ENCODE measurements around the gene TMC3. TPM values are rescaled to one million over a fixed set of nuclear protein-coding genes. Genes with fewer than 3 reads are reported as not detected.

TMC3 gene
- total and polyA plus RNA-seq, 10 of the 15 experiments (the other 5 are each of a cell fraction or from before 2014, with no cell fraction given), result 0.03 to 0.04 (median 0.04) TPM; not detected in 7

DNA sequence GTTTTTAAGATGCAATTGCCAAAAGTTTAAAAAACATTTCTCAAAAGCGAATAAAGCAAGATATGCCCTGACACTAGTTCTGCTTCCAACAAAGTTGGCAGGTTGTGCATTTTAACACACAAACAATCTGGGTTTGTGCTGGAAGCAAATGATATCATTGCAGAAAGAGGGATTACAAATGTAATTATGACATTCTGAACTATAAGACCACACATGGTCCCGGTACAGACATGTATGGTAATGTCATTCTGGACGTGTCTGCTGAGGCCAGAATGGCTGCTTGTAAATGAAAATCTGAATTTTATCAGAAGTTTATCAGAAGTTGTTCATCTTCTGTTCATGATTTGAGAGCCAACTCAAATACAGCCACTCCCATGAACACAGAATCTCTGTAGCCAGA, 10.7 kb downstream of the TMC3 start:
- Histone ChIP-seq H3K4me1 (ENCODE audit: control insufficient read depth, insufficient read depth, low read length) (no peaks in the 10 kb centered on the region), H3K27me3 (replicated peaks in 1 of 2; ENCODE audit: control insufficient read depth in 2 of 2, insufficient read depth in 2 of 2, low read length in 1 of 2) (no peaks in the 10 kb centered on the region), H3K4me3 (no peak overlapping the region), H4K20me1 (ENCODE audit: control insufficient read depth, insufficient read depth) (no peaks in the 10 kb centered on the region), H3K36me3 (ENCODE audit: control insufficient read depth in 2 of 2, insufficient read depth in 2 of 2, low read length in 1 of 2) (no peaks in the 10 kb centered on the region), H3K9me3 (replicated peaks; ENCODE audit: control insufficient read depth, insufficient read depth, low read length) (no peaks in the 10 kb centered on the region), H3K9ac (ENCODE audit: control insufficient read depth, insufficient read depth, low read length) (no peak overlapping the region), H3K27ac (ENCODE audit: control insufficient read depth, insufficient read depth) (no peak overlapping the region), H3K79me2 (ENCODE audit: control insufficient read depth, insufficient read depth, low read length) (no peaks in the 10 kb centered on the region), H2AFZ (ENCODE audit: control insufficient read depth, low read depth, low read length) (no peak overlapping the region), H3K4me2 (ENCODE audit: control insufficient read depth, insufficient read depth) (no peak overlapping the region)
- in situ Hi-C loops (cut with MboI) (no loop called here), intact Hi-C loops (cut with micrococcal nuclease; ENCODE audit: unreplicated experiment) (no loop called here)
- RAD21 ChIA-PET (ENCODE audit: unreplicated experiment), result no interaction called here
- BruUV-seq (replicated peaks), result no TSS peak
- ATAC-seq (no peak), DNase-seq (ENCODE audit: low read depth, low spot score) (no peak), FAIRE-seq (no peak)
- POLR2A ChIA-PET, result no interaction called here
- TF ChIP-seq NR2F1 (conservative IDR thresholded peaks at IDR 0.05) (no peak), RFX5 (IDR thresholded peaks at IDR 0.05; ENCODE audit: low read depth, low read length) (no peak), NFXL1 (IDR thresholded peaks at IDR 0.05; ENCODE audit: borderline replicate concordance) (no peak), CBX3 (IDR thresholded peaks at IDR 0.05; ENCODE audit: borderline replicate concordance, low read depth) (no peak), ZNF217 (IDR thresholded peaks at IDR 0.05) (no peak), PAX5 (IDR thresholded peaks at IDR 0.05; ENCODE audit: borderline replicate concordance, low read depth, low read length) (no peak), FOS (IDR thresholded peaks at IDR 0.05; ENCODE audit: borderline replicate concordance, extremely low read depth, insufficient read length) (no peak), BCL11A (IDR thresholded peaks at IDR 0.05; ENCODE audit: low read depth, low read length) (no peak), SMAD5 (IDR thresholded peaks at IDR 0.05; ENCODE audit: low read depth) (no peak), PAX8 (IDR thresholded peaks at IDR 0.05) (no peak), BACH1 (IDR thresholded peaks at IDR 0.05; ENCODE audit: borderline replicate concordance) (no peak), SIX5 (IDR thresholded peaks at IDR 0.05; ENCODE audit: low read depth, low read length, severe bottlenecking) (no peak), ESRRA (IDR thresholded peaks at IDR 0.05; ENCODE audit: low read length) (no peak), RCOR1 (conservative IDR thresholded peaks at IDR 0.05; ENCODE audit: low read depth, low read length) (no peak), ASH2L (IDR thresholded peaks at IDR 0.05; ENCODE audit: borderline replicate concordance, low read depth) (no peak), BMI1 (IDR thresholded peaks at IDR 0.05; ENCODE audit: borderline replicate concordance) (no peak)
- TF ChIP-seq, protein P1, sequence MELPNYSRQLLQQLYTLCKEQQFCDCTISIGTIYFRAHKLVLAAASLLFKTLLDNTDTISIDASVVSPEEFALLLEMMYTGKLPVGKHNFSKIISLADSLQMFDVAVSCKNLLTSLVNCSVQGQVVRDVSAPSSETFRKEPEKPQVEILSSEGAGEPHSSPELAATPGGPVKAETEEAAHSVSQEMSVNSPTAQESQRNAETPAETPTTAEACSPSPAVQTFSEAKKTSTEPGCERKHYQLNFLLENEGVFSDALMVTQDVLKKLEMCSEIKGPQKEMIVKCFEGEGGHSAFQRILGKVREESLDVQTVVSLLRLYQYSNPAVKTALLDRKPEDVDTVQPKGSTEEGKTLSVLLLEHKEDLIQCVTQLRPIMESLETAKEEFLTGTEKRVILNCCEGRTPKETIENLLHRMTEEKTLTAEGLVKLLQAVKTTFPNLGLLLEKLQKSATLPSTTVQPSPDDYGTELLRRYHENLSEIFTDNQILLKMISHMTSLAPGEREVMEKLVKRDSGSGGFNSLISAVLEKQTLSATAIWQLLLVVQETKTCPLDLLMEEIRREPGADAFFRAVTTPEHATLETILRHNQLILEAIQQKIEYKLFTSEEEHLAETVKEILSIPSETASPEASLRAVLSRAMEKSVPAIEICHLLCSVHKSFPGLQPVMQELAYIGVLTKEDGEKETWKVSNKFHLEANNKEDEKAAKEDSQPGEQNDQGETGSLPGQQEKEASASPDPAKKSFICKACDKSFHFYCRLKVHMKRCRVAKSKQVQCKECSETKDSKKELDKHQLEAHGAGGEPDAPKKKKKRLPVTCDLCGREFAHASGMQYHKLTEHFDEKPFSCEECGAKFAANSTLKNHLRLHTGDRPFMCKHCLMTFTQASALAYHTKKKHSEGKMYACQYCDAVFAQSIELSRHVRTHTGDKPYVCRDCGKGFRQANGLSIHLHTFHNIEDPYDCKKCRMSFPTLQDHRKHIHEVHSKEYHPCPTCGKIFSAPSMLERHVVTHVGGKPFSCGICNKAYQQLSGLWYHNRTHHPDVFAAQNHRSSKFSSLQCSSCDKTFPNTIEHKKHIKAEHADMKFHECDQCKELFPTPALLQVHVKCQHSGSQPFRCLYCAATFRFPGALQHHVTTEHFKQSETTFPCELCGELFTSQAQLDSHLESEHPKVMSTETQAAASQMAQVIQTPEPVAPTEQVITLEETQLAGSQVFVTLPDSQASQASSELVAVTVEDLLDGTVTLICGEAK (IDR thresholded peaks at IDR 0.05; ENCODE audit: borderline replicate concordance), result no peak
- TF ChIP-seq, protein P2, sequence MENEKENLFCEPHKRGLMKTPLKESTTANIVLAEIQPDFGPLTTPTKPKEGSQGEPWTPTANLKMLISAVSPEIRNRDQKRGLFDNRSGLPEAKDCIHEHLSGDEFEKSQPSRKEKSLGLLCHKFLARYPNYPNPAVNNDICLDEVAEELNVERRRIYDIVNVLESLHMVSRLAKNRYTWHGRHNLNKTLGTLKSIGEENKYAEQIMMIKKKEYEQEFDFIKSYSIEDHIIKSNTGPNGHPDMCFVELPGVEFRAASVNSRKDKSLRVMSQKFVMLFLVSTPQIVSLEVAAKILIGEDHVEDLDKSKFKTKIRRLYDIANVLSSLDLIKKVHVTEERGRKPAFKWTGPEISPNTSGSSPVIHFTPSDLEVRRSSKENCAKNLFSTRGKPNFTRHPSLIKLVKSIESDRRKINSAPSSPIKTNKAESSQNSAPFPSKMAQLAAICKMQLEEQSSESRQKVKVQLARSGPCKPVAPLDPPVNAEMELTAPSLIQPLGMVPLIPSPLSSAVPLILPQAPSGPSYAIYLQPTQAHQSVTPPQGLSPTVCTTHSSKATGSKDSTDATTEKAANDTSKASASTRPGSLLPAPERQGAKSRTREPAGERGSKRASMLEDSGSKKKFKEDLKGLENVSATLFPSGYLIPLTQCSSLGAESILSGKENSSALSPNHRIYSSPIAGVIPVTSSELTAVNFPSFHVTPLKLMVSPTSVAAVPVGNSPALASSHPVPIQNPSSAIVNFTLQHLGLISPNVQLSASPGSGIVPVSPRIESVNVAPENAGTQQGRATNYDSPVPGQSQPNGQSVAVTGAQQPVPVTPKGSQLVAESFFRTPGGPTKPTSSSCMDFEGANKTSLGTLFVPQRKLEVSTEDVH (IDR thresholded peaks at IDR 0.05; ENCODE audit: low read depth, partially characterized antibody), result no peak
- TF ChIP-seq, protein P3, sequence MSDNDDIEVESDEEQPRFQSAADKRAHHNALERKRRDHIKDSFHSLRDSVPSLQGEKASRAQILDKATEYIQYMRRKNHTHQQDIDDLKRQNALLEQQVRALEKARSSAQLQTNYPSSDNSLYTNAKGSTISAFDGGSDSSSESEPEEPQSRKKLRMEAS (IDR thresholded peaks at IDR 0.05; ENCODE audit: low read depth, low read length), result no peak
- WGBS (ENCODE audit: insufficient coverage, insufficient replicate concordance, low lambda C conversion rate, missing lambda C conversion rate), result 60% methylated on average over 3 of the region's 3 CpGs
- SMC1A ChIA-PET (ENCODE audit: uncharacterized antibody, unreplicated experiment), result no interaction called here
- CTCF ChIA-PET, result no interaction called here
